Neural cell (in vitro differentiated cells): ENCODE measurements around the gene MAJIN. TPM values are rescaled to one million over a fixed set of nuclear protein-coding genes. Genes with fewer than 3 reads are reported as not detected.

ENCODE experiments used
- H2AFZ ChIP-seq: fragments of 200-600, 300-800 bp; sonication (generic), shearing (Covaris generic); 2 replicates; pipeline ENCODE4 v1.6.0; 2014; ENCODE audit warnings: low read depth, mild to moderate bottlenecking, antibody characterized with exemption, low read length, moderate library complexity
- H3F3A ChIP-seq: fragments of 200-600 bp; shearing (Covaris generic); 2 replicates; pipeline ENCODE4 v1.6.1; 2016; ENCODE audit warnings: mild to moderate bottlenecking, moderate library complexity, mixed read lengths, antibody characterized with exemption, low read length; ENCODE audit not compliant: insufficient read depth, poor library complexity, severe bottlenecking
- H3K27ac ChIP-seq: fragments of 200-600, 300-800 bp; sonication (generic), shearing (Covaris generic); 2 replicates; pipeline ENCODE4 v1.5.1; 2014; ENCODE audit warnings: mild to moderate bottlenecking, low read length, moderate library complexity
- H3K27me3 ChIP-seq: fragments of 300-800, 200-600 bp; sonication (generic), shearing (Covaris generic); 2 replicates; pipeline ENCODE4 v1.6.0; 2014; ENCODE audit warnings: mild to moderate bottlenecking, low read depth, low read length, moderate library complexity; ENCODE audit not compliant: insufficient read depth
- H3K36me3 ChIP-seq: fragments of 300-800, 200-600 bp; sonication (generic), shearing (Covaris generic); 2 replicates; pipeline ENCODE4 v1.5.1; 2014; ENCODE audit warnings: mild to moderate bottlenecking, antibody characterized with exemption, low read length, moderate library complexity; ENCODE audit not compliant: insufficient read depth
- H3K4me2 ChIP-seq: fragments of 300-800, 200-600 bp; sonication (generic), shearing (Covaris generic); 2 replicates; pipeline ENCODE4 v1.6.0; 2014; ENCODE audit warnings: mild to moderate bottlenecking, low read length
- H3K4me3 ChIP-seq: fragments of 300-800, 200-600 bp; sonication (generic), shearing (Covaris generic); 2 replicates; pipeline ENCODE4 v1.5.1; 2014; ENCODE audit warnings: mild to moderate bottlenecking, low read length, moderate library complexity
- H3K79me2 ChIP-seq: fragments of 200-600 bp; shearing (Covaris generic); replicated peaks from 2 replicates; pipeline ENCODE4 v1.6.0; 2014; ENCODE audit warnings: mild to moderate bottlenecking, low read length, moderate library complexity; ENCODE audit not compliant: insufficient read depth
- H3K9ac ChIP-seq: fragments of 300-800, 200-600 bp; sonication (generic), shearing (Covaris generic); 2 replicates; pipeline ENCODE4 v1.6.1; 2016; ENCODE audit warnings: mild to moderate bottlenecking, low read length, mixed read lengths
- H3K9me2 ChIP-seq: fragments of 200-600 bp; shearing (Covaris generic); 2 replicates; pipeline ENCODE4 v1.6.1; 2016; ENCODE audit warnings: mild to moderate bottlenecking, low read length, mixed read lengths; ENCODE audit not compliant: insufficient read depth
- H3K9me3 ChIP-seq: fragments of 200-600, 300-800 bp; sonication (generic), shearing (Covaris generic); 2 replicates; pipeline ENCODE4 v1.6.1; 2016; ENCODE audit warnings: mild to moderate bottlenecking, mixed run types, low read length, moderate library complexity, mixed read lengths
- H4K20me1 ChIP-seq: fragments of 200-600 bp; shearing (Covaris generic); 2 replicates; pipeline ENCODE4 v1.6.1; 2016; ENCODE audit warnings: mild to moderate bottlenecking, mixed run types; ENCODE audit not compliant: insufficient read depth
- EP300 ChIP-seq: fragments of 450-650 bp; conservative IDR thresholded peaks from 2 replicates; pipeline ENCODE4 v1.6.1; 2014; ENCODE audit warnings: antibody characterized with exemption, mild to moderate bottlenecking, moderate library complexity; ENCODE audit not compliant: poor library complexity, severe bottlenecking
- EZH2 ChIP-seq: fragments of 200-600, 300-800 bp; shearing (Covaris generic), sonication (generic); IDR thresholded peaks from 2 replicates; pipeline ENCODE4 v1.6.1; 2014; ENCODE audit warnings: antibody characterized with exemption, low read length, borderline replicate concordance, mild to moderate bottlenecking; ENCODE audit not compliant: insufficient read depth, poor library complexity, severe bottlenecking
- MXI1 ChIP-seq: fragments of 450-650 bp; conservative IDR thresholded peaks from 2 replicates; pipeline ENCODE4 v1.6.1; 2014; ENCODE audit warnings: antibody characterized with exemption, mild to moderate bottlenecking; ENCODE audit not compliant: poor library complexity, severe bottlenecking
- POLR2AphosphoS5 ChIP-seq: IDR thresholded peaks from 2 replicates; pipeline ENCODE4 v1.6.1; 2012
- RAD21 ChIP-seq: fragments of 450-650 bp; conservative IDR thresholded peaks from 2 replicates; pipeline ENCODE4 v1.6.1; 2014; ENCODE audit warnings: antibody characterized with exemption, mild to moderate bottlenecking, moderate library complexity
- SMC3 ChIP-seq: fragments of 450-650 bp; conservative IDR thresholded peaks from 2 replicates; pipeline ENCODE4 v1.6.1; 2014; ENCODE audit warnings: antibody characterized with exemption, mild to moderate bottlenecking, moderate library complexity; ENCODE audit not compliant: poor library complexity
- TAF1 ChIP-seq: IDR thresholded peaks from 2 replicates; pipeline ENCODE4 v1.6.1; 2012; ENCODE audit warnings: low read depth
- polyA plus RNA-seq: library from polyadenylated mRNA; depleted of rRNA; stranded (reverse); fragments of >200 nt; gene quantifications from 2 replicates; pipeline ENCODE4 v1.2.3, GENCODE V29; 2014
- TF ChIP-seq, protein P1 (sequence below): IDR thresholded peaks from 2 replicates; pipeline ENCODE4 v1.6.1; 2012; ENCODE audit warnings: borderline replicate concordance
- TF ChIP-seq, protein P2 (sequence below): fragments of 450-650 bp; IDR thresholded peaks from 2 replicates; pipeline ENCODE4 v1.5.1; 2014; ENCODE audit warnings: antibody characterized with exemption, mild to moderate bottlenecking, moderate library complexity; ENCODE audit not compliant: poor library complexity, severe bottlenecking

Gene MAJIN
- polyA plus RNA-seq, 1 donor from 2014 or later = not detected

DNA sequence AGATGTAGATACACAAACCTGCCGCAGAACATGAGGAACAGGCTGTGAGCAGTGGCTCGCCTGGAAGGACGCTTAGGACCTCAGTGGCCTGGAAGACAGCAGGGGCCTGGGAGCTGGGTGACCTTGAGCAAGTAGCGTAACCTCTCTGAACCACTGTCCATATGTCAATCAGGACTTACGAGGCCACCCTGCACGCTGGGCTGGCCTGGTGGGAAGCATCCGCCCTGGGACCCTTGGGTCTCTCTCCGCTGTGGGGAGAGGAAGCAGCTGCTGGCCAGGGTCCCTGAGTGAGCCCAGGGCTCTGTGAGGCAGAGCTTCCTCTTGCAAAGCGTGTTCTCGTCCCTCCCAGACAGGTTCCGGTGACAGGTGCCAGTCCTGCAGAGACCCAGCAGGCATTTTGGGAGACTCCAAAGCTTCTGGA is 79.5 kb downstream of the MAJIN start:
- Histone ChIP-seq H3K9me3 (no peaks in the 10 kb centered on the region), H3K4me2 (no peak overlapping the region), H2AFZ (no peak overlapping the region), H3K79me2 (no peaks in the 10 kb centered on the region), H3K27me3 (no peaks in the 10 kb centered on the region), H3K9me2 (no peaks in the 10 kb centered on the region), H3K4me3 (no peak overlapping the region), H3F3A (no peaks in the 10 kb centered on the region), H3K27ac (no peak overlapping the region), H3K9ac (no peak overlapping the region), H3K36me3 (no peaks in the 10 kb centered on the region), H4K20me1 (no peaks in the 10 kb centered on the region)
- TF ChIP-seq MXI1 (no peak), RAD21 (no peak), POLR2AphosphoS5 (no peak), SMC3 (no peak), EP300 (no peak), TAF1 (no peak), EZH2 (no peak)
- TF ChIP-seq, protein P1, sequence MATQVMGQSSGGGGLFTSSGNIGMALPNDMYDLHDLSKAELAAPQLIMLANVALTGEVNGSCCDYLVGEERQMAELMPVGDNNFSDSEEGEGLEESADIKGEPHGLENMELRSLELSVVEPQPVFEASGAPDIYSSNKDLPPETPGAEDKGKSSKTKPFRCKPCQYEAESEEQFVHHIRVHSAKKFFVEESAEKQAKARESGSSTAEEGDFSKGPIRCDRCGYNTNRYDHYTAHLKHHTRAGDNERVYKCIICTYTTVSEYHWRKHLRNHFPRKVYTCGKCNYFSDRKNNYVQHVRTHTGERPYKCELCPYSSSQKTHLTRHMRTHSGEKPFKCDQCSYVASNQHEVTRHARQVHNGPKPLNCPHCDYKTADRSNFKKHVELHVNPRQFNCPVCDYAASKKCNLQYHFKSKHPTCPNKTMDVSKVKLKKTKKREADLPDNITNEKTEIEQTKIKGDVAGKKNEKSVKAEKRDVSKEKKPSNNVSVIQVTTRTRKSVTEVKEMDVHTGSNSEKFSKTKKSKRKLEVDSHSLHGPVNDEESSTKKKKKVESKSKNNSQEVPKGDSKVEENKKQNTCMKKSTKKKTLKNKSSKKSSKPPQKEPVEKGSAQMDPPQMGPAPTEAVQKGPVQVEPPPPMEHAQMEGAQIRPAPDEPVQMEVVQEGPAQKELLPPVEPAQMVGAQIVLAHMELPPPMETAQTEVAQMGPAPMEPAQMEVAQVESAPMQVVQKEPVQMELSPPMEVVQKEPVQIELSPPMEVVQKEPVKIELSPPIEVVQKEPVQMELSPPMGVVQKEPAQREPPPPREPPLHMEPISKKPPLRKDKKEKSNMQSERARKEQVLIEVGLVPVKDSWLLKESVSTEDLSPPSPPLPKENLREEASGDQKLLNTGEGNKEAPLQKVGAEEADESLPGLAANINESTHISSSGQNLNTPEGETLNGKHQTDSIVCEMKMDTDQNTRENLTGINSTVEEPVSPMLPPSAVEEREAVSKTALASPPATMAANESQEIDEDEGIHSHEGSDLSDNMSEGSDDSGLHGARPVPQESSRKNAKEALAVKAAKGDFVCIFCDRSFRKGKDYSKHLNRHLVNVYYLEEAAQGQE = no peak
- TF ChIP-seq, protein P2, sequence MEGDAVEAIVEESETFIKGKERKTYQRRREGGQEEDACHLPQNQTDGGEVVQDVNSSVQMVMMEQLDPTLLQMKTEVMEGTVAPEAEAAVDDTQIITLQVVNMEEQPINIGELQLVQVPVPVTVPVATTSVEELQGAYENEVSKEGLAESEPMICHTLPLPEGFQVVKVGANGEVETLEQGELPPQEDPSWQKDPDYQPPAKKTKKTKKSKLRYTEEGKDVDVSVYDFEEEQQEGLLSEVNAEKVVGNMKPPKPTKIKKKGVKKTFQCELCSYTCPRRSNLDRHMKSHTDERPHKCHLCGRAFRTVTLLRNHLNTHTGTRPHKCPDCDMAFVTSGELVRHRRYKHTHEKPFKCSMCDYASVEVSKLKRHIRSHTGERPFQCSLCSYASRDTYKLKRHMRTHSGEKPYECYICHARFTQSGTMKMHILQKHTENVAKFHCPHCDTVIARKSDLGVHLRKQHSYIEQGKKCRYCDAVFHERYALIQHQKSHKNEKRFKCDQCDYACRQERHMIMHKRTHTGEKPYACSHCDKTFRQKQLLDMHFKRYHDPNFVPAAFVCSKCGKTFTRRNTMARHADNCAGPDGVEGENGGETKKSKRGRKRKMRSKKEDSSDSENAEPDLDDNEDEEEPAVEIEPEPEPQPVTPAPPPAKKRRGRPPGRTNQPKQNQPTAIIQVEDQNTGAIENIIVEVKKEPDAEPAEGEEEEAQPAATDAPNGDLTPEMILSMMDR = no peak

DNA sequence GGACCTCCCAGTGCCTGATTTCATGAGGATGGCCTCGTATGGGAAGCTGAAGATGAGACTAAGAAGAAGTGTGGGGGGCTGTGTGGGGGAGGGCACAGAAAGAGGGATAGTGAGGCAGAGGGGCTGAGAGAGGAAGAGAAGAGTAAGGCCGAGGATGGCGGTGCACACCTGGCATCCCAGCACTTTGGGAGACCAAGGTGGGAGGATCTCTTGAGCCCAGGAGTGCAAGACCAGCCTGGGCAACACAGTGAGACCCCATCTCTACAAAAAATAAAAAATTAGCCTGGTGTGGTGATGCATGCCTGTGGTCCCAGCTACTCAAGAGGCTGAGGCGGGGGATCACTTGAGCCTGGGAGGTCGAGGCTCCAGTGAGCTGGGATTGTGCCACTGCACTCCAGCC is 80.0 kb downstream of the MAJIN start:
- H3F3A ChIP-seq = no peaks in the 10 kb centered on the region
- H3K79me2 ChIP-seq = no peaks in the 10 kb centered on the region
- no peaks in the 10 kb centered on the region for H4K20me1 ChIP-seq
- no peaks in the 10 kb centered on the region for H3K9me2 ChIP-seq
- no peaks in the 10 kb centered on the region for H3K27me3 ChIP-seq
- H2AFZ ChIP-seq = no peak overlapping the region
- H3K4me3 ChIP-seq = no peak overlapping the region
- H3K36me3 ChIP-seq = no peaks in the 10 kb centered on the region
- TF ChIP-seq SMC3 (no peak), EP300 (no peak), TAF1 (no peak), POLR2AphosphoS5 (no peak), RAD21 (no peak), EZH2 (no peak), MXI1 (no peak)
- TF ChIP-seq, protein P1 = no peak
- TF ChIP-seq, protein P2 = no peak
- no peak overlapping the region for H3K27ac ChIP-seq
- H3K4me2 ChIP-seq = no peak overlapping the region
- no peak overlapping the region for H3K9ac ChIP-seq
- H3K9me3 ChIP-seq = no peaks in the 10 kb centered on the region
